ENCODE measurements around the gene IFFO2.

IFFO2 gene

DNA sequence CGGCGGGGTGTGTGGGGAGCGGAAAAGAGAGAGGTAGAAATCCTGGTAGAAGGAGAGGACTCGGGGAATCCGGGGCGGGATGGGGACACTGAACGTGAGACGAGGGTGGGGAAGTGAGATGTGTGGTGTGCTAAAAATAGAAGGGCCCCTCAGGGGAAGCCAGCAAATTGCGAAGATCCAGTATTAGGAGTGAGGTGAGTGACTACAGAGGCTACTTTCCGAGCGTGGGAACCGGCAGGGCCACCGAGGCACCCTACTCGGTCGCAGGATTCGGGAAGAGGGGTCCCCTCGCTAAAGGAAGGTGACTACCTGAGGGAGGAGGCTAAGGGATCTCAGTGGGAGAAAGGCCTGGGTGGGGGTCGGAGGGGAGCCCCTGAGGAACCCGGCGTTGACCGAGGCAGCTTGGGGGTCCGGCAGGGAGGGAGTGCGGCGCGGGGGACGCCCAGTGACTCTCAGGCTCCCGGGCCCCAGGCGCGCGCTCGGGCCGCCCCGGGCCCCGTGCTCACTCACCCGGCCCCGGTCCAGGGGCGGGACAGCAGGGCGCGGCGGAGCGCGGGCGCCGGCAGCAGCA lies 54.4 kb downstream of the IFFO2 start:
- TF ChIP-seq, protein P1, sequence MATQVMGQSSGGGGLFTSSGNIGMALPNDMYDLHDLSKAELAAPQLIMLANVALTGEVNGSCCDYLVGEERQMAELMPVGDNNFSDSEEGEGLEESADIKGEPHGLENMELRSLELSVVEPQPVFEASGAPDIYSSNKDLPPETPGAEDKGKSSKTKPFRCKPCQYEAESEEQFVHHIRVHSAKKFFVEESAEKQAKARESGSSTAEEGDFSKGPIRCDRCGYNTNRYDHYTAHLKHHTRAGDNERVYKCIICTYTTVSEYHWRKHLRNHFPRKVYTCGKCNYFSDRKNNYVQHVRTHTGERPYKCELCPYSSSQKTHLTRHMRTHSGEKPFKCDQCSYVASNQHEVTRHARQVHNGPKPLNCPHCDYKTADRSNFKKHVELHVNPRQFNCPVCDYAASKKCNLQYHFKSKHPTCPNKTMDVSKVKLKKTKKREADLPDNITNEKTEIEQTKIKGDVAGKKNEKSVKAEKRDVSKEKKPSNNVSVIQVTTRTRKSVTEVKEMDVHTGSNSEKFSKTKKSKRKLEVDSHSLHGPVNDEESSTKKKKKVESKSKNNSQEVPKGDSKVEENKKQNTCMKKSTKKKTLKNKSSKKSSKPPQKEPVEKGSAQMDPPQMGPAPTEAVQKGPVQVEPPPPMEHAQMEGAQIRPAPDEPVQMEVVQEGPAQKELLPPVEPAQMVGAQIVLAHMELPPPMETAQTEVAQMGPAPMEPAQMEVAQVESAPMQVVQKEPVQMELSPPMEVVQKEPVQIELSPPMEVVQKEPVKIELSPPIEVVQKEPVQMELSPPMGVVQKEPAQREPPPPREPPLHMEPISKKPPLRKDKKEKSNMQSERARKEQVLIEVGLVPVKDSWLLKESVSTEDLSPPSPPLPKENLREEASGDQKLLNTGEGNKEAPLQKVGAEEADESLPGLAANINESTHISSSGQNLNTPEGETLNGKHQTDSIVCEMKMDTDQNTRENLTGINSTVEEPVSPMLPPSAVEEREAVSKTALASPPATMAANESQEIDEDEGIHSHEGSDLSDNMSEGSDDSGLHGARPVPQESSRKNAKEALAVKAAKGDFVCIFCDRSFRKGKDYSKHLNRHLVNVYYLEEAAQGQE (IDR thresholded peaks at IDR 0.05; ENCODE audit: insufficient read depth in 1 of 2, low read depth in 2 of 2, low read length in 2 of 2) = no peak
- TF ChIP-seq FOXP2 (optimal IDR thresholded peaks at IDR 0.05; ENCODE audit: borderline replicate concordance, extremely low read depth, extremely low read length, insufficient read depth) (no peak), SIN3A (IDR thresholded peaks at IDR 0.05; ENCODE audit: borderline replicate concordance, insufficient read depth, low read length) (no peak), TAF1 (IDR thresholded peaks at IDR 0.05; ENCODE audit: borderline replicate concordance, insufficient read depth, low read length) (no peak)

DNA sequence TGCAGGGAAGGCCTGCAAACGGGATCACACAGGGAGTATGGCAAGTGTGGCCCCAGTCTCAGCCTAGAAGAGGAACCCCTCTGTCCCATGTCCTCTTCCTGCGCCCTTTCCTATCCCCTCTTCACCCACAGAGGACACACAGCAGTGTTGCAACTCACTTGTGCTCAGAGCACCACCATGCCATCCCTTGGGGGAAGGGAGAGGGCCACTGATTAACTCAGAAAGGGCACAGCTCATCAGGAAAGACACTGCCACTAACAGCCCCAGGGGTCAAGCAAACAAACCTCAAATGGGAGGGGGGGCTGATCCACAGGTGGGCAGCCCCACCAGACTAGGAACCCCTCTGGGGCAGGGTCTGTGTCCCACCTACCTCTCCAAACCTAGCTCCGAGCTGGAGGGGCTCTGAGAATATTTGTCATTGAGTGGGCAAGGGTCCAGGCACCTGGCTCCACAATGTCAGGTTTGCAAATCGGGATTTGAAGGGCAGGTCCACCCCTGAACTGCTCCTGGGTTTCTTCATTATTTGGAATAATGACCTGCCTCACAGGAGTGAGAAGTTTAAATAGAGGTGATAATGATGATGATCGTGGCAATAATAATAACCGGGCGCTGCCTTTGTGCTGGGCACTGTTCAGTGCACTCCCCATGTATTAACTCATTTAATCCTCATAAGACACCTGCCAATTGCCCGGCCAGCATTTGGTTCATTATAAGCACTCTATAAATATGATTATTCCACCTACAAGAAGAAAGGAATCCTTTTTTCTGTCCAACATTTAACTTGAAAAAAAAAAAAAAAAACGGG lies 55.1 kb downstream of the IFFO2 start:
- TF ChIP-seq SIN3A (IDR thresholded peaks at IDR 0.05; ENCODE audit: borderline replicate concordance, insufficient read depth, low read length) = no peak
- no peak for TF ChIP-seq FOXP2 (optimal IDR thresholded peaks at IDR 0.05; ENCODE audit: borderline replicate concordance, extremely low read depth, extremely low read length, insufficient read depth)
- TF ChIP-seq TAF1 (IDR thresholded peaks at IDR 0.05; ENCODE audit: borderline replicate concordance, insufficient read depth, low read length) = no peak
- TF ChIP-seq, protein P1 (IDR thresholded peaks at IDR 0.05; ENCODE audit: insufficient read depth in 1 of 2, low read depth in 2 of 2, low read length in 2 of 2) = no peak
- TF ChIP-seq POLR2AphosphoS5 (IDR thresholded peaks at IDR 0.05; ENCODE audit: low read depth, low read length) = no peak

GRCh38 chr1:18900303-18900841 lies 56.1 kb downstream of the IFFO2 start:
- TF ChIP-seq SIN3A (IDR thresholded peaks at IDR 0.05; ENCODE audit: borderline replicate concordance, insufficient read depth, low read length) (no peak), POLR2AphosphoS5 (IDR thresholded peaks at IDR 0.05; ENCODE audit: low read depth, low read length) (no peak), FOXP2 (optimal IDR thresholded peaks at IDR 0.05; ENCODE audit: borderline replicate concordance, extremely low read depth, extremely low read length, insufficient read depth) (no peak), TAF1 (IDR thresholded peaks at IDR 0.05; ENCODE audit: borderline replicate concordance, insufficient read depth, low read length) (no peak)
- TF ChIP-seq, protein P1 (IDR thresholded peaks at IDR 0.05; ENCODE audit: insufficient read depth in 1 of 2, low read depth in 2 of 2, low read length in 2 of 2) = no peak

DNA sequence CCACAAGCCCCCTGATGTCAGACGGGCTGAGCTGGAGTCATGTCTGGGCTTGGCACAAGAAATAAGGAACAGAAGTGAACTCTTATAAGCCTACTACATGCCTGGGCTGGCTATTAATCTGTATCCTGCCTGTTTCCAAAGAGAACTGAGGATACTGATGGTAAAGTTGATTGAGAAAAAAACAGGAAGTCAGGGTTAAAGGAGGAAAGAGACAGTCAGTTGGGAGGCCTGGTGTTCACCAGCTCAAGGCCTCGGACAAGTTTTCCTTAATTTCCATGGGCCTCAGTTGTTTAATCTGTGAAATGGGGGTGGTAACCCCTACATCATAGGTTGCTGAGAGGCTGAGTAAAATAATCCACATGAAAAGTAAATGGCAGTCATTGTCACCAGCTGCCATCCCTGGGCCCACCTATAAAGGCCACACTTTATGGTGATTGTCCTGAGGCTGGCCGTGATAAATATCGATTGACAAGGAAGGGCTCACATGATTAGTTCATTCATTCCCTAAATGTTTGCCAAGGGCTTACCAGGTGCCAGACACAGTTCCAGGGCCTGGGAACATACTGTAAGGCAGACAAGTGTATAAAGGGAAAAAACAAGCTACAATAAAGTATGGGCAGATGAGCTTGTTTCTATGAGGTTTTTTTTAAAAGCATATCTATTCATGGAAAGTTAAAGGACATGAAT lies 57.0 kb downstream of the IFFO2 start:
- TF ChIP-seq POLR2AphosphoS5 (IDR thresholded peaks at IDR 0.05; ENCODE audit: low read depth, low read length) (no peak), SIN3A (IDR thresholded peaks at IDR 0.05; ENCODE audit: borderline replicate concordance, insufficient read depth, low read length) (no peak)

DNA sequence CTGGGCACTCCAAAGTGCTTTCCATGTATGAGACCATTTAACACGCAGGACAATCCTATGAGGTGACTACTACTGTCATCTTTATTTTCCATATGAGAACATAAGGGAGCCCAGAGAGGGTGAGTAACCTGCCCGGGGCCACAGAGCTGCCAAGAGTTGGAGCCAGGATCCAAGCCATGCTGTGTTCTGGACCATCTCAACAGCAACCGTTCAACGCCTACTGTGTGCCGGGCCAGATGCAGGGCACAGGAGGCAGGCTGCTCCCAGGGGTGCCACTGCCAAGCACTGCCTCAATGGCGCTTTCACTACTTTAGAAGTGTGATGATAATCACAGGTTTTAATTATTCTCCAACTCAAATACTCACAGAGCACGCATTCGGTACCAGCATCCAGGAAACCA lies 57.9 kb downstream of the IFFO2 start:
- no peak for TF ChIP-seq FOXP2 (optimal IDR thresholded peaks at IDR 0.05; ENCODE audit: borderline replicate concordance, extremely low read depth, extremely low read length, insufficient read depth)

GRCh38 chr1:18895317-18895716 lies 61.2 kb downstream of the IFFO2 start:
- TF ChIP-seq, protein P1 (IDR thresholded peaks at IDR 0.05; ENCODE audit: insufficient read depth in 1 of 2, low read depth in 2 of 2, low read length in 2 of 2) = no peak
- TF ChIP-seq FOXP2 (optimal IDR thresholded peaks at IDR 0.05; ENCODE audit: borderline replicate concordance, extremely low read depth, extremely low read length, insufficient read depth) (no peak), POLR2AphosphoS5 (IDR thresholded peaks at IDR 0.05; ENCODE audit: low read depth, low read length) (no peak), SIN3A (IDR thresholded peaks at IDR 0.05; ENCODE audit: borderline replicate concordance, insufficient read depth, low read length) (no peak), TAF1 (IDR thresholded peaks at IDR 0.05; ENCODE audit: borderline replicate concordance, insufficient read depth, low read length) (no peak)
